Kidney (tissue), 14 donors: Measurements from ENCODE around the gene TECPR1. TPM values are rescaled to one million over a fixed set of nuclear protein-coding genes. Genes with fewer than 3 reads are reported as not detected.

Source experiments
- DNase-seq, 5 donors: peaks; one replicate each; pipeline ENCODE4 v3.0.0-alpha.2; 2013 to 2020
- FAIRE-seq: peaks from 2 replicates; lab custom pipeline; 2012; peaks lifted over from hg19 to GRCh38; lab: Jason Lieb, UNC
- H3K27ac ChIP-seq, 2 donors: one replicate each; pipeline ENCODE4 v1.7.0; 2013; ENCODE audit warnings: low read depth in 2 of 2, low read length in 2 of 2, inconsistent platforms in 1 of 2
- H3K27me3 ChIP-seq: one replicate; pipeline ENCODE4 v1.7.1; 2013; ENCODE audit warnings: low read length, inconsistent platforms; ENCODE audit not compliant: control insufficient read depth, insufficient read depth
- H3K36me3 ChIP-seq, 3 donors: one replicate each; pipeline versions ENCODE4 v1.7.0 to v1.7.1; 2013; ENCODE audit warnings: low read length in 3 of 3, control low read depth in 1 of 3, inconsistent platforms in 1 of 3; ENCODE audit not compliant: insufficient read depth in 3 of 3, control insufficient read depth in 2 of 3
- H3K4me1 ChIP-seq, 3 donors: one replicate each; pipeline versions ENCODE4 v1.7.0 to v1.7.1; 2013; ENCODE audit warnings: low read length in 3 of 3, inconsistent platforms in 1 of 3, low read depth in 1 of 3; ENCODE audit not compliant: control insufficient read depth in 2 of 3, insufficient read depth in 2 of 3
- H3K4me3 ChIP-seq, 3 donors: one replicate each; pipeline versions ENCODE4 v1.7.0 to v1.8.1; 2013; ENCODE audit warnings: low read length in 3 of 3, control low read depth in 1 of 3, inconsistent platforms in 1 of 3
- H3K9ac ChIP-seq, 3 donors: one replicate each; pipeline versions ENCODE4 v1.7.0 to v1.7.1; 2013; ENCODE audit warnings: low read length in 3 of 3, control low read depth in 1 of 3, inconsistent platforms in 1 of 3
- H3K9me3 ChIP-seq, 3 donors: one replicate each; pipeline versions ENCODE4 v1.7.0 to v1.7.1; 2013; ENCODE audit warnings: low read length in 3 of 3, control low read depth in 1 of 3, inconsistent platforms in 1 of 3; ENCODE audit not compliant: control insufficient read depth in 2 of 3, insufficient read depth in 1 of 3
- intact Hi-C: fragments of 100-400 bp; cut with DNase I; formaldehyde crosslinking; loops from one replicate; pipeline ENCODE4 v1.11.1; 2022
- polyA plus RNA-seq: library from polyadenylated mRNA; stranded (reverse); fragments of 350-450 nt; fragmentation: Illumina TruSeq; extraction: RNeasy Lipid Tissue Mini Kit (QIAGEN cat#74804); gene quantifications from one replicate; pipeline ENCODE4 v1.2.3, GENCODE V29; 2014; ENCODE audit warnings: low read depth, low replicate concordance; ENCODE audit not compliant: insufficient read depth
- total RNA-seq: library from RNA; stranded (reverse); fragmentation: NEBNext Ultra II Directional; extraction: Animal tissue kit (Norgen Biotek cat#: 25700); gene quantifications from one replicate; pipeline ENCODE4 v1.2.1, GENCODE V29; 2021
- TF ChIP-seq, protein P1 (sequence below): IDR thresholded peaks from 3 replicates; pipeline ENCODE4 v1.5.1; 2012; ENCODE audit warnings: mild to moderate bottlenecking, moderate library complexity, borderline replicate concordance; ENCODE audit not compliant: insufficient read depth; ENCODE audit errors: extremely low read depth
- donor health status: control.
- donor health status: control.
- donor health status: control.
- donor health status: control.
- donor health status: control.
- donor health status: DM: yes; HTN: yes; CAD: no.
- donor health status: Normal renal cell carcinoma (clear cell type).

TECPR1 gene
- total and polyA plus RNA-seq, 2 donors from 2014 or later = 5.1 to 39.5 TPM

DNA sequence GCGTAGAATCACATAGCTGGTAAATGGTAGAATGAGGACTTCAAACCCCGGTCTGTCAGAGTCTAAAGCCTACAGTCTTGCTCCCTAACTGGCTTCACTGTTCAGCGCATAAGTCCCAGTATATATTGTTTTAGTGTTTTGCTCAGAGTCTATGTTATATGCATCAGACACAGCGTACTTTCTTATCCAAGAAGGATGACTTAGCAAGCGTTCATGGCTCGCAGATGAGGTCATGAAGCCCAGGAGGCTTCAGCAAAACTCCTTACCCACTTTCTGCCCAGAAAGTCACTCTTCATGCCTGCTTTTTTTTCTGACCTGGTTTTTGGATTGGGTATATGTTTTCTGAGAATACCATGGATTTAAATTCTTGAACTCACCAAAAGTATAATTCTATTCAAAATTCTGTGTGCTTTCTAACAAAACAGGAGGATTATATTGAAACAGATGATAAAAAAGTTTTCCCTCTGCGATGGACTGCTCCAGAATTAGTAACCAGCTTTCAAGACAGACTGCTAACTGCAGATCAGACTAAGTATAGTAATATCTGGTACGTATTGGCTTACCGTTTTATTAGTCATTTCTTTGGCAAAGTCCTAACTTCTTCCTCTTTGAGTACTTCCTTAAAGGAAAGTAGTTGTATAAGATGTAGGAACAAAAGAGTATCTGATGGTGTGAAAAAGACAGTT, 65.4 kb downstream of the TECPR1 start:
- Histone ChIP-seq H3K9me3 (no peaks in the 10 kb centered on the region), H3K4me3 (no peak overlapping the region), H3K9ac (no peak overlapping the region), H3K27ac (no peak overlapping the region), H3K4me1 (no peaks in the 10 kb centered on the region), H3K27me3 (no peaks in the 10 kb centered on the region), H3K36me3 (peaks cover 0 to 2% (median 0%) of the 10 kb centered on the region in 3 donors)
- DNase-seq (no peak), FAIRE-seq (no peak)
- intact Hi-C loops = no loop called here
- TF ChIP-seq, protein P1, sequence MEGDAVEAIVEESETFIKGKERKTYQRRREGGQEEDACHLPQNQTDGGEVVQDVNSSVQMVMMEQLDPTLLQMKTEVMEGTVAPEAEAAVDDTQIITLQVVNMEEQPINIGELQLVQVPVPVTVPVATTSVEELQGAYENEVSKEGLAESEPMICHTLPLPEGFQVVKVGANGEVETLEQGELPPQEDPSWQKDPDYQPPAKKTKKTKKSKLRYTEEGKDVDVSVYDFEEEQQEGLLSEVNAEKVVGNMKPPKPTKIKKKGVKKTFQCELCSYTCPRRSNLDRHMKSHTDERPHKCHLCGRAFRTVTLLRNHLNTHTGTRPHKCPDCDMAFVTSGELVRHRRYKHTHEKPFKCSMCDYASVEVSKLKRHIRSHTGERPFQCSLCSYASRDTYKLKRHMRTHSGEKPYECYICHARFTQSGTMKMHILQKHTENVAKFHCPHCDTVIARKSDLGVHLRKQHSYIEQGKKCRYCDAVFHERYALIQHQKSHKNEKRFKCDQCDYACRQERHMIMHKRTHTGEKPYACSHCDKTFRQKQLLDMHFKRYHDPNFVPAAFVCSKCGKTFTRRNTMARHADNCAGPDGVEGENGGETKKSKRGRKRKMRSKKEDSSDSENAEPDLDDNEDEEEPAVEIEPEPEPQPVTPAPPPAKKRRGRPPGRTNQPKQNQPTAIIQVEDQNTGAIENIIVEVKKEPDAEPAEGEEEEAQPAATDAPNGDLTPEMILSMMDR = no peak

- FAIRE-seq = no peak
- intact Hi-C loops = no loop called here
- TF ChIP-seq, protein P1 = no peak
Measured at GRCh38 chr7:98185101-98185500, 66.9 kb downstream of the TECPR1 start.

GRCh38 chr7:98180751-98181150, 71.3 kb downstream of the TECPR1 start:
- FAIRE-seq = no peak
- intact Hi-C loops = no loop called here
- no peak overlapping the region for H3K27ac ChIP-seq

More at GRCh38 chr7:98185101-98185500, 66.9 kb downstream of the TECPR1 start:
- H3K4me3 ChIP-seq = no peak overlapping the region
- H3K27ac ChIP-seq = no peak overlapping the region
- no peak for DNase-seq
- H3K9me3 ChIP-seq = no peaks in the 10 kb centered on the region
- H3K36me3 ChIP-seq = no peaks in the 10 kb centered on the region
- no peaks in the 10 kb centered on the region for H3K27me3 ChIP-seq
- H3K4me1 ChIP-seq = no peaks in the 10 kb centered on the region
- no peak overlapping the region for H3K9ac ChIP-seq

More at GRCh38 chr7:98180751-98181150, 71.3 kb downstream of the TECPR1 start:
- H3K9ac ChIP-seq = no peak overlapping the region
- TF ChIP-seq, protein P1 = no peak
- no peaks in the 10 kb centered on the region for H3K4me1 ChIP-seq
- no peak for DNase-seq
- no peak overlapping the region for H3K4me3 ChIP-seq
- peaks cover 0 to 5% (median 0%) of the 10 kb centered on the region in 3 donors for H3K36me3 ChIP-seq
- no peaks in the 10 kb centered on the region for H3K9me3 ChIP-seq
- no peaks in the 10 kb centered on the region for H3K27me3 ChIP-seq
